ENCODE data around the gene TRAF3IP1. TPM values are rescaled to one million over a fixed set of nuclear protein-coding genes. Genes with fewer than 3 reads are reported as not detected.
A peak's percentile ranks its signal among the peaks of the same experiment; 100 is the strongest.

TRAF3IP1 gene
- total and polyA plus RNA-seq, 11 donors, result 3.8 to 20.3 (median 12.4) TPM

DNA sequence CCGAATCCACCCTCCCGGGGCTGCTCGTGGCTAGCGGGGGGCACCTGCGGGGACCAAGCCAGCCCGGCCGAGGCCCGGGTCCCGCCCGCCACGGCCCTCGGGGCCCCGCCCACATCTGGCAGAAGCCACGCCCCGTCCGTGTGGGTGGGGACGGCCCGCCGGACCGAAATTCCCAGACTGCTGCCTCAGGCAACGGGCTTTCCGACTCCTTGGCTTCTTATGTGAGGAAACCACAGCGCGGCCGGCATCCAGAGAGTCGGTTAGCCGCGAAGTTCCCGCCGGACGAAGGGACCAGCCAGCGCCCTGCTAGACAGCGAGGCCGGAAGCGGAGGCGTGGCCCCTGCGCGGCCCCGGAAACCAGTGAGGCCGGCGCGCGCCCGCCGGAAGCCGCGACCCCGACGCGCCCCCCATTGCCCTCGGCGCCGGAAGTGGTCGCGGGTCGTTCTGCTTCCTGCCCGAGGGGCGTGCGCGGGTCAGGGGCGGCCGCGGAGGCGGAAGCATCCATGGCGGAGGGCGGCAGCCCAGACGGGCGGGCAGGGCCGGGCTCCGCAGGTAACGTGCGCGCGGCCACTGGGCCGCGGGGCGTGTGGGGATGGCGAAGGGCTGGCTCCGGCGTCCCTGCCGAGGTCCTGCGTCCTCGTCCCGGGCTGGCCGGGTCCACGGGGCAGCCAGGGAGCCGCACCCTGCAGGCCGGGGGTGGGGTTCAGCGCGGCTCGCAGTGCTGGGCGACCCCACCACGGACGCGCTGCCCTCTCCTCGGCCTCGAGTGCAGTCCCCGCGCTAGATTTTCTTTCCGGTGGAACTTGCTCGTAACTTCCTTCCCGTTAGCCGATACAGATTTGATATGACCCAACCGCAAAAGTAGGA is 106.5 kb downstream of the TRAF3IP1 start, which contains the start of gene ASB1:
TSS of gene ASB1 (plus strand) at position 360 of the 867 bp plus-strand sequence. CDS start at position 504, 144 bp downstream.
- ATAC-seq (peak; percentile 61 to 92 (median 89)), DNase-seq (peak; percentile 72 to 89 (median 83))
- peak within 1 kb of the TSS; percentile 68 to 98 (median 90) for H3K4me3 ChIP-seq
- peaks cover 0 to 35% (median 4%) of the 10 kb centered on the region in 9 donors for H3K27me3 ChIP-seq
- H3K36me3 ChIP-seq, result peaks cover 0 to 9% (median 0%) of the 10 kb centered on the region in 9 donors
- peaks cover 0 to 14% (median 0%) of the 10 kb centered on the region in 12 donors for H3K9me3 ChIP-seq
- H3K27ac ChIP-seq, result peak within 1 kb of the TSS; percentile 79 to 98 (median 93)
- H3K4me1 ChIP-seq, result peaks cover 0 to 39% (median 21%) of the 10 kb centered on the region in 12 donors
- 0 to 3% (median 1%) methylated on average over 23 to 104 of the region's 104 CpGs for WGBS, 4 donors
- intact Hi-C loops (cut with DNase I), result no loop called here
- TF ChIP-seq POLR2A (IDR thresholded peaks at IDR 0.05), result peak in 1 of 2 donors; percentile 52
- TF ChIP-seq, protein P1, sequence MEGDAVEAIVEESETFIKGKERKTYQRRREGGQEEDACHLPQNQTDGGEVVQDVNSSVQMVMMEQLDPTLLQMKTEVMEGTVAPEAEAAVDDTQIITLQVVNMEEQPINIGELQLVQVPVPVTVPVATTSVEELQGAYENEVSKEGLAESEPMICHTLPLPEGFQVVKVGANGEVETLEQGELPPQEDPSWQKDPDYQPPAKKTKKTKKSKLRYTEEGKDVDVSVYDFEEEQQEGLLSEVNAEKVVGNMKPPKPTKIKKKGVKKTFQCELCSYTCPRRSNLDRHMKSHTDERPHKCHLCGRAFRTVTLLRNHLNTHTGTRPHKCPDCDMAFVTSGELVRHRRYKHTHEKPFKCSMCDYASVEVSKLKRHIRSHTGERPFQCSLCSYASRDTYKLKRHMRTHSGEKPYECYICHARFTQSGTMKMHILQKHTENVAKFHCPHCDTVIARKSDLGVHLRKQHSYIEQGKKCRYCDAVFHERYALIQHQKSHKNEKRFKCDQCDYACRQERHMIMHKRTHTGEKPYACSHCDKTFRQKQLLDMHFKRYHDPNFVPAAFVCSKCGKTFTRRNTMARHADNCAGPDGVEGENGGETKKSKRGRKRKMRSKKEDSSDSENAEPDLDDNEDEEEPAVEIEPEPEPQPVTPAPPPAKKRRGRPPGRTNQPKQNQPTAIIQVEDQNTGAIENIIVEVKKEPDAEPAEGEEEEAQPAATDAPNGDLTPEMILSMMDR (IDR thresholded peaks at IDR 0.05), result no peak

DNA sequence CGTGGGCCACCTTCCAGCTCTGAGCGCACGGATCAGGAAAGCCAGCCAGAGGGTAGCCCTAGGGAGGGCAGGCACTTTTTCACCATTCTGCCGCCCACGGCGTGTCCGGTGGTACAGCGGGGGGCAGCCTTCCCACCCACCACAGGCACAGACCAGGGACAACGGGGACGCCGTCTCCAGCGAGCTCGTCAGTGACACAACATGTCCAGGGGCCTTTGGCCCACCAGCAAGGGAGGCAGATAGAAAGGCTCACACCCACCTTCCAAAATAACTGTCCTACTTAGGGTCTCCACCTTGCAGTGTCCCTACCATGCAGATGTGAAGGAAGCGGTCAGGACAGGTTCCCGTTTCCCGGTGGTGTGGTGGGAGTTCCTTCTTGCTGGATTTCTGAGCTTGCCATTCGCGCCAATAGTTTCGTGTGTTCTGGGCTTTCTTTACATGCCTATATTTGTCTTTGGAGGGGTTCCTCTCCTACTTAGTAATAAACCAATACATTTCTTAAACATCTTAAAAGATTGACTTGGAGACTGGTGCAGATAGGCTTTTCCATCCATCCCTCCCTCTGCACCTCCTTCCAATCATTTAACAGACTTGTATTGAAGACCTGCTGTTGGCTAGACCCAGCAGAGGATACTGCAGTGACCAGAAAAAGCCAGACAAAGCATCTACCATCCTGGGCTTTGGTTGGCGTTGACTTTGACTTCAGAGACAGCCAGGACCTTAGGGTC is 107.3 kb downstream of the TRAF3IP1 start:
- Histone ChIP-seq H3K27me3 (peaks cover 0 to 27% (median 4%) of the 10 kb centered on the region in 9 donors), H3K4me3 (peak overlapping the region; percentile 68 to 98 (median 90)), H3K27ac (peak overlapping the region; percentile 79 to 98 (median 93)), H3K4me1 (peaks cover 0 to 35% (median 20%) of the 10 kb centered on the region in 12 donors), H3K9me3 (peaks cover 0 to 14% (median 0%) of the 10 kb centered on the region in 12 donors), H3K36me3 (peaks cover 0 to 9% (median 0%) of the 10 kb centered on the region in 9 donors)
- peak in 3 of 4 donors; percentile 2 to 11 (median 3) for ATAC-seq
- intact Hi-C loops (cut with DNase I), result no loop called here
- WGBS, 4 donors, result 6 to 18% (median 13%) methylated on average over 14 to 20 of the region's 20 CpGs
- no peak for DNase-seq
- TF ChIP-seq, protein P1 (IDR thresholded peaks at IDR 0.05), result no peak
- TF ChIP-seq POLR2A (IDR thresholded peaks at IDR 0.05), result no peak

DNA sequence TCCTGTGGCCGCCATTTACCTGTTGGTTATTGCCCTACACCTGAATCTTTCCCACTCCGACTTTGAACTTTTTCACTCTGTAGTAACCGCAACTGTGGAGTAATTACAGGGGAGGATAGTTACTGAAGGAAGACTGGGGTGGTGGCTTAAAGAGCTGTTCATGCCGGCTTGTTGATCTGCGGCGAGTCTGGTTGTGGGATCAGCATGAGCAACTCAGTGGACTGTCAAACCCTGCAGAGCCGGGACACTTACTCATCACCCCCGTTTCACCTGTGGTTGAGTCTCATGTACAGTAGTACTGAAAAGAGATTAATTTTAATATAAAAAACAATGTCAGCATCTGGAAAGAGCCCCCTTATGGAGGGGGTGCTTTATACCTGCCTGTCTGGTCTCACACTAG is 108.5 kb downstream of the TRAF3IP1 start:
- Histone ChIP-seq H3K9me3 (peaks cover 0 to 14% (median 0%) of the 10 kb centered on the region in 12 donors), H3K27me3 (peaks cover 0 to 16% (median 3%) of the 10 kb centered on the region in 9 donors), H3K36me3 (peaks cover 0 to 17% (median 7%) of the 10 kb centered on the region in 9 donors), H3K4me3 (no peak overlapping the region), H3K4me1 (peaks cover 0 to 35% (median 20%) of the 10 kb centered on the region in 12 donors), H3K27ac (no peak overlapping the region)
- intact Hi-C loops (cut with DNase I), result no loop called here
- no peak for DNase-seq
- no peak for ATAC-seq
- no peak for TF ChIP-seq POLR2A (IDR thresholded peaks at IDR 0.05)
- TF ChIP-seq, protein P1 (IDR thresholded peaks at IDR 0.05), result no peak
- WGBS, 4 donors, result 94 to 97% (median 97%) methylated on average over 8 of the region's 8 CpGs
